Endothelial cell of umbilical vein (primary cell): Measurements from ENCODE around the gene BRSK2. TPM values are rescaled to one million over a fixed set of nuclear protein-coding genes. Genes with fewer than 3 reads are reported as not detected.
"Not testable (repeated sequence)": the region's sequence is repeated elsewhere in the genome, so short reads cannot be mapped to it uniquely, and the experiment has no call there.

Source experiments
- BruUV-seq: library from RNA; stranded (reverse); fragments of 400-500 nt; replicated peaks from 2 replicates; lab custom pipeline; 2021; lab: Mats Ljungman, UMichigan
- CTCF ChIA-PET: fragments of 300-600, 350-600 bp; sonication (Branson Sonifier 250); formaldehyde crosslinking; loops from one replicate; lab custom pipeline; 2021; ENCODE audit warnings: antibody characterized with exemption, inconsistent platforms; lab: Charles Lee
- POLR2A ChIA-PET: fragments of 300-600, 350-600 bp; sonication (Branson Sonifier 250); formaldehyde crosslinking; loops from one replicate; lab custom pipeline; 2021; ENCODE audit warnings: antibody characterized with exemption, inconsistent platforms; lab: Charles Lee
- DNase-seq: peaks from one replicate; pipeline ENCODE4 v3.0.0-alpha.2; 2011; ENCODE audit warnings: low read depth, low spot score
- FAIRE-seq: peaks from 2 replicates; lab custom pipeline; 2011; peaks lifted over from hg19 to GRCh38; lab: Jason Lieb, UNC
- H2AFZ ChIP-seq: 2 replicates; pipeline ENCODE4 v1.6.0; 2012; ENCODE audit warnings: low read depth, low read length, control low read depth, inconsistent platforms
- H3K27ac ChIP-seq: 2 replicates; pipeline ENCODE4 v1.5.1; 2011; ENCODE audit warnings: low read depth, mild to moderate bottlenecking, control low read depth, low read length, moderate library complexity; ENCODE audit not compliant: insufficient read depth
- H3K27me3 ChIP-seq, 2 experiments: 2 replicates each; pipeline versions ENCODE4 v1.6.0 to v1.6.1; 2011; ENCODE audit warnings: low read length in 2 of 2, mixed read lengths in 1 of 2; ENCODE audit not compliant: control insufficient read depth in 2 of 2, insufficient read depth in 2 of 2
- H3K36me3 ChIP-seq, 2 experiments: 2 replicates in 1 of 2; 3 replicates in 1 of 2; pipeline ENCODE4 v1.5.1; 2011; ENCODE audit warnings: low read length in 2 of 2, mild to moderate bottlenecking in 1 of 2, moderate library complexity in 1 of 2; ENCODE audit not compliant: control insufficient read depth in 2 of 2, insufficient read depth in 2 of 2; ENCODE audit errors: extremely low read depth in 1 of 2
- H3K4me1 ChIP-seq: 3 replicates; pipeline ENCODE4 v1.5.1; 2011; ENCODE audit warnings: mild to moderate bottlenecking, low read length; ENCODE audit not compliant: control insufficient read depth, insufficient read depth; ENCODE audit errors: extremely low read depth
- H3K4me2 ChIP-seq: 2 replicates; pipeline ENCODE4 v1.6.1; 2011; ENCODE audit warnings: low read length, control low read depth, mixed read lengths; ENCODE audit not compliant: insufficient read depth
- H3K4me3 ChIP-seq, 3 experiments: fragments of 200-600 bp in 1 of 3; sonication (generic), shearing (Covaris generic) in 1 of 3; replicated peaks in 1 of 3; 2 replicates each; pipeline ENCODE4 v1.5.1; 2011 to 2016; ENCODE audit warnings: control low read depth in 3 of 3, low read length in 3 of 3, mild to moderate bottlenecking in 2 of 3, inconsistent platforms in 1 of 3, low read depth in 1 of 3, moderate library complexity in 1 of 3; ENCODE audit not compliant: insufficient read depth in 1 of 3
- H3K79me2 ChIP-seq: 2 replicates; pipeline ENCODE4 v1.6.0; 2012; ENCODE audit warnings: low read length, inconsistent platforms; ENCODE audit not compliant: control insufficient read depth, insufficient read depth
- H3K9ac ChIP-seq: replicated peaks from 2 replicates; pipeline ENCODE3; 2011; ENCODE audit warnings: low read length, control low read depth; ENCODE audit not compliant: insufficient read depth; ENCODE audit errors: extremely low read depth
- H3K9me1 ChIP-seq: replicated peaks from 3 replicates; pipeline ENCODE4 v1.6.0; 2011; ENCODE audit warnings: mild to moderate bottlenecking, low read length; ENCODE audit not compliant: control insufficient read depth, insufficient read depth; ENCODE audit errors: extremely low read depth
- H3K9me3 ChIP-seq: replicated peaks from 2 replicates; pipeline ENCODE4 v1.5.1; 2012; ENCODE audit warnings: low read length, inconsistent platforms; ENCODE audit not compliant: control insufficient read depth, insufficient read depth
- H4K20me1 ChIP-seq: replicated peaks from 2 replicates; pipeline ENCODE3; 2011; ENCODE audit warnings: mild to moderate bottlenecking, low read length; ENCODE audit not compliant: control insufficient read depth, insufficient read depth; ENCODE audit errors: extremely low read depth
- CTCF ChIP-seq, 2 donors: IDR thresholded peaks; 1 replicate in 1 of 2; 2 replicates in 1 of 2; pipeline ENCODE4 v1.5.1; 2011; ENCODE audit warnings: low read length in 2 of 2, mild to moderate bottlenecking in 2 of 2, moderate library complexity in 2 of 2, control low read depth in 1 of 2, inconsistent platforms in 1 of 2, low read depth in 1 of 2; ENCODE audit not compliant: insufficient read depth in 1 of 2; ENCODE audit errors: extremely low read depth in 1 of 2
- EZH2 ChIP-seq: IDR thresholded peaks from 2 replicates; pipeline ENCODE4 v1.6.1; 2012; ENCODE audit warnings: borderline replicate concordance, low read depth, mild to moderate bottlenecking, moderate library complexity, low read length, inconsistent platforms; ENCODE audit not compliant: severe bottlenecking
- GATA2 ChIP-seq: IDR thresholded peaks from 2 replicates; pipeline ENCODE4 v1.7.0; 2011; ENCODE audit warnings: low read depth, mild to moderate bottlenecking, moderate library complexity, mixed read lengths, low read length; ENCODE audit not compliant: insufficient read length, insufficient read depth
- MAX ChIP-seq: IDR thresholded peaks from 2 replicates; pipeline ENCODE4 v1.6.1; 2011; ENCODE audit not compliant: insufficient read depth, insufficient read length
- POLR2AphosphoS5 ChIP-seq: IDR thresholded peaks from 2 replicates; pipeline ENCODE4 v1.6.1; 2012; ENCODE audit warnings: low read depth, mild to moderate bottlenecking, control low read depth, low read length, moderate library complexity; ENCODE audit not compliant: insufficient read depth
- dilution Hi-C: fragments of 300-500 bp; cut with MboI; formaldehyde crosslinking; loops from one replicate; pipeline ENCODE4 v1.15.0; 2019; ENCODE audit warnings: low sequenced_read_pairs; ENCODE audit not compliant: extremely low pct_ligation_motif_present
- intact Hi-C: fragments of 100-400 bp; cut with micrococcal nuclease; formaldehyde crosslinking; loops from one replicate; pipeline ENCODE4 v1.10.0; 2022
- polyA plus RNA-seq, 4 experiments: library from polyadenylated mRNA; depleted of rRNA in 3 of 4; stranded (reverse) in 3 of 4; unstranded in 1 of 4; fragments of >200 nt; gene quantifications; 2 replicates each; pipeline versions ENCODE4 v1.2.1 to v1.2.3, GENCODE V29; 2011 to 2012; ENCODE audit warnings: missing spikeins in 1 of 4
- total RNA-seq: library from RNA; stranded (reverse); gene quantifications from 2 replicates; pipeline ENCODE4 v1.2.3, GENCODE V29; 2021

The BRSK2 gene
- total and polyA plus RNA-seq, 2 donors (not counting 3 experiments of a cell fraction or from before 2014, with no cell fraction given) = 0.08 to 0.20 TPM

GRCh38 chr11:1509626-1510255 is 120.0 kb downstream of the BRSK2 start:
- Histone ChIP-seq H3K4me1 (no peaks in the 10 kb centered on the region), H3K4me3 (no peak overlapping the region), H2AFZ (no peak overlapping the region), H3K4me2 (no peak overlapping the region), H3K36me3 (no peaks in the 10 kb centered on the region), H3K27ac (no peak overlapping the region), H3K27me3 (no peaks in the 10 kb centered on the region), H4K20me1 (peaks cover 3% of the 10 kb centered on the region), H3K9me3 (no peaks in the 10 kb centered on the region), H3K9ac (no peak overlapping the region), H3K9me1 (no peaks in the 10 kb centered on the region), H3K79me2 (peaks cover 10% of the 10 kb centered on the region)
- DNase-seq (no peak), FAIRE-seq (no peak)
- dilution Hi-C loops (no loop called here), intact Hi-C loops (loop anchor here (10.0 kb wide), 1 partner anchor 125 kb away; the partner anchor contains the start of gene BRSK2)
- CTCF ChIA-PET = no interaction called here
- TF ChIP-seq EZH2 = no peak
- TF ChIP-seq POLR2AphosphoS5 = no peak
- TF ChIP-seq MAX = no peak
- no peak for TF ChIP-seq GATA2
- TF ChIP-seq CTCF (IDR thresholded peaks at IDR 0.05; ENCODE audit: extremely low read depth in 1 of 2, insufficient read depth in 1 of 2, low read depth in 1 of 2, low read length in 2 of 2) = no peak
- BruUV-seq = no TSS peak
- POLR2A ChIA-PET = no interaction called here

GRCh38 chr11:1510351-1510750 is 120.6 kb downstream of the BRSK2 start:
- H3K4me1 ChIP-seq, dilution Hi-C loops, H3K9ac ChIP-seq: not testable (repeated sequence)

More at GRCh38 chr11:1510351-1510750, 120.6 kb downstream of the BRSK2 start:
- peaks cover 16% of the 10 kb centered on the region for H3K79me2 ChIP-seq
- intact Hi-C loops = loop anchor here (10.0 kb wide), 1 partner anchor 126 kb away; the partner anchor contains the start of gene BRSK2
- H3K36me3 ChIP-seq, H3K9me3 ChIP-seq, H3K4me3 ChIP-seq, BruUV-seq, DNase-seq, H2AFZ ChIP-seq, POLR2A ChIA-PET, H4K20me1 ChIP-seq, H3K27ac ChIP-seq, H3K4me2 ChIP-seq, H3K27me3 ChIP-seq, FAIRE-seq, H3K9me1 ChIP-seq: not testable (repeated sequence)
- CTCF ChIA-PET = interaction anchor here (1.3 kb wide), 1 partner anchor 308 kb away, joined by 4 read pairs; no protein-coding TSS in a partner anchor
